ENCODE data around the gene SEMA4A.

Gene SEMA4A

DNA sequence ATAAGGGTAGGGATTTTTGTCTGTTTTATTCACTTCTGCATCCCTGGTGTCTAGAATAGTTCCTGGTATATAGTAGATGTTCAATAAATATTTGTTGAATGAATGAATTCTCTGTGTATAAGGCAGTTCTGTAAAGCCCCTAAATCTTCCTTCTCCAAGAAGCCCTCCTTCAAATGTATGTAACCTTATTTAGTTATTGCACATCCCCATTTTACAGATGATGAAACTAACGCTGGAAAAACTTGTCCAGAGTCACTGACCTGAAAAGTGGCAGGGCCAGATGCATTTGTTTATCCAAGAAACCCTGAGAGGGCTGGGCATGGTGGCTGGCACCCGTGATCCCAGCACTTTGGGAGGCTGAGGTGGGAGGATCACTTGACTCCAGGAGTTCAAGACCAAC is 43.1 kb upstream of the SEMA4A start:
- H3K4me3 ChIP-seq (ENCODE audit: low read depth, low read length) = no peak overlapping the region
- TF ChIP-seq, protein P1, sequence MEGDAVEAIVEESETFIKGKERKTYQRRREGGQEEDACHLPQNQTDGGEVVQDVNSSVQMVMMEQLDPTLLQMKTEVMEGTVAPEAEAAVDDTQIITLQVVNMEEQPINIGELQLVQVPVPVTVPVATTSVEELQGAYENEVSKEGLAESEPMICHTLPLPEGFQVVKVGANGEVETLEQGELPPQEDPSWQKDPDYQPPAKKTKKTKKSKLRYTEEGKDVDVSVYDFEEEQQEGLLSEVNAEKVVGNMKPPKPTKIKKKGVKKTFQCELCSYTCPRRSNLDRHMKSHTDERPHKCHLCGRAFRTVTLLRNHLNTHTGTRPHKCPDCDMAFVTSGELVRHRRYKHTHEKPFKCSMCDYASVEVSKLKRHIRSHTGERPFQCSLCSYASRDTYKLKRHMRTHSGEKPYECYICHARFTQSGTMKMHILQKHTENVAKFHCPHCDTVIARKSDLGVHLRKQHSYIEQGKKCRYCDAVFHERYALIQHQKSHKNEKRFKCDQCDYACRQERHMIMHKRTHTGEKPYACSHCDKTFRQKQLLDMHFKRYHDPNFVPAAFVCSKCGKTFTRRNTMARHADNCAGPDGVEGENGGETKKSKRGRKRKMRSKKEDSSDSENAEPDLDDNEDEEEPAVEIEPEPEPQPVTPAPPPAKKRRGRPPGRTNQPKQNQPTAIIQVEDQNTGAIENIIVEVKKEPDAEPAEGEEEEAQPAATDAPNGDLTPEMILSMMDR (IDR thresholded peaks at IDR 0.05; ENCODE audit: control insufficient read depth, extremely low read depth, insufficient read depth) = no peak
- DNase-seq (ENCODE audit: low read depth) = no peak

DNA sequence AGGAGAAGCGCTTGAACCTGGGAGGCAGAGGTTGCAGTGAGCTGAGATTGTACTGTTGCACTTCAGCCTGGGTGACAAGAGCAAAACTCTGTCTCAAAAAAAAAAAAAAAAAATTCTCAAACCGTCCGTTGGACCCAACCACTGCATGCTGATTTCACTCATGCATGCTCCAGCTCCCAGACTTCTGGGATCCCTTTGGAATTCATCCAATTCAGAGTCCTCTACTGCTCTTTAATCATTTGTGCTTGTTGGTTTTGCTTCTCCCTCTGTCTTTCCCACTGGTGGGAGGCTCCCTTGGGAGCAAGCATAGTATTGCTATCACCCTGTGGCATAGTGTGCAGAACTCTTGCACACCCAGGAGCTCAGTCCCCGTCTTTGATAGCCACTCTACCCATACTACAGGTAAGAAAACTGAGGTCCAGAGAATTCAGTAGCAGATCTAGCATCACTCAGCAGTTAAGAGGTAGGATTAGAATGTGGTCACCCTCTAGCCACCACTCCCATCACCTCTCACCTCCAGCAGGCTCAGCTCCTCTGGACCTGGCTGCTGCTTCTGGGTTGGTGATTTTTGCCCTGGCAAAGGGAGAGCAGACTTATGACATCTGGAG is 41.9 kb upstream of the SEMA4A start:
- no peak overlapping the region for H3K4me3 ChIP-seq (ENCODE audit: low read depth, low read length)
- no peak for DNase-seq (ENCODE audit: low read depth)
- TF ChIP-seq, protein P1 (IDR thresholded peaks at IDR 0.05; ENCODE audit: control insufficient read depth, extremely low read depth, insufficient read depth) = no peak

DNA sequence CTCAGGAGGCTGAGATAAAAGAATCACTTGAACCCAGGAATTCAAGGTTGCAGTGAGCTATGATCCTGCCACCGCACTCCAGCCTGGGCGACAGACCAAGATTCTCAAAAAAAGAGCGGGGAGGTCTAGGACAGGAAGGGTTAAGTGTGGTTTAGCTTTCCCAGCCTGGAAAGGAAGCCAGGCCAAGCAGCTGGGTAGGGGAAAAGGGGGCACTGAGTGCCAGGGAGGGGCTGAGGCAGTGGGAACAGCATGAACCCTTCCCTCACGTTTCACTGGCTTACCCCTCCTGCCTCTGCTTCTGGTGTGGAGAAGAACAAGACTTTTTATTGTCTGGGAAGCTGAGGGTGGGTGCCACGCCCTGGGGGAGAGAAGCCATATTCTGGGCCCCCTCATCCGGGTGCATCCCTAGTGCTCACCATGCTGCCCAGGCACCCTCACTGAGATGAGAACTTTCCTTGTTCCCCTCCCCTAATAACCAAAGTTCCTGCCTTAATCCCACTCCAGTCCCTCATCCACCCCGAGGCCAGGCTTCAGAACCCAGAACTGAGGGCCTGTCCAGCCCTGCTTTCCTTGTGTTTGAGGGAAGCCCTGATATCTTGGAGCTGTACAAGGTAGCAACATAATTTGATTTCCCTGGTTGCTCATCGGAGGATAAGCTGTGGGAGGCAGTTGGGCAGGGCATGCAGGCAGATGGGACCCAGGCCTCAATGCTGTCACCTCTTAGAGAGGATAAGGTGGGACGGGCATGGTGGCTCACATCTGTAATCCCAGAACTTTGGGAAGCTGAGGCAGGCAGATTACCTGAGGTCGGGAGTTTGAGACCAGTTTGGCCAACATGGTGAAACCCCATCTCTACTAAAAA is 40.9 kb upstream of the SEMA4A start:
- DNase-seq (ENCODE audit: low read depth) = no peak
- TF ChIP-seq, protein P1 (IDR thresholded peaks at IDR 0.05; ENCODE audit: control insufficient read depth, extremely low read depth, insufficient read depth) = no peak
- no peak overlapping the region for H3K4me3 ChIP-seq (ENCODE audit: low read depth, low read length)

DNA sequence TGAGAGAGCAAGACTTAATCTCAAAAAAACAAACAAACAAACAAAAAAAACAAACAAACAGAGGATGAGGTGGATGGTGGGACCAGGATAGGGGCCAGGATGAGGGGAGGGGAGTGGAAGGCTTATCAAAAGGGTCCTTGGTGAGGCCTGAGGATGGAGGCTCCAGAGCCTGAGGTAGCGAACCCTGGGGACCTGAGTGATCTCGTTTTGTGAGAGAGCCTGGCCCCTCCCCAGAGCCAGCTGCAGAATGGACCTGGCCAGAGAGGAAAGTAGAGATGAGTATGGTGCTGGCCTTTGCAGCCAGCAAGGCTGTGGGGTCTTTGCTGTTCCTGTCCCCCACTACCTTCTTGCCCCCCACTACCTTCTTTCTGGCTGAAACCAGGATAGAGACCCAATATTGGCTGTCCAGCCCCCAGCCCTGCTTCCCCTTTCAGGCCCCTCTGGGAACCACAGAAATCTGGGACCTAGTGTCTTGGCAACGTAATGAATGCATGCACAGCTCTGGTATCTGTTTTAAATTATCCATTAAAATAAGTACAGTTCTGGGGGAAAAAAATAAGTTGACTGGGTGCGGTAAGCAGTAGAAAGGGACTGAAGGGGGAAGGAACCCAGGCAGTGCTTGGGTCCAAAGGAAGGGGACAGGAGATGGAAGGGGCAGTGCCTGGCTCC is 40.0 kb upstream of the SEMA4A start:
- TF ChIP-seq, protein P1 (IDR thresholded peaks at IDR 0.05; ENCODE audit: control insufficient read depth, extremely low read depth, insufficient read depth) = no peak
- DNase-seq (ENCODE audit: low read depth) = no peak
- no peak overlapping the region for H3K4me3 ChIP-seq (ENCODE audit: low read depth, low read length)

DNA sequence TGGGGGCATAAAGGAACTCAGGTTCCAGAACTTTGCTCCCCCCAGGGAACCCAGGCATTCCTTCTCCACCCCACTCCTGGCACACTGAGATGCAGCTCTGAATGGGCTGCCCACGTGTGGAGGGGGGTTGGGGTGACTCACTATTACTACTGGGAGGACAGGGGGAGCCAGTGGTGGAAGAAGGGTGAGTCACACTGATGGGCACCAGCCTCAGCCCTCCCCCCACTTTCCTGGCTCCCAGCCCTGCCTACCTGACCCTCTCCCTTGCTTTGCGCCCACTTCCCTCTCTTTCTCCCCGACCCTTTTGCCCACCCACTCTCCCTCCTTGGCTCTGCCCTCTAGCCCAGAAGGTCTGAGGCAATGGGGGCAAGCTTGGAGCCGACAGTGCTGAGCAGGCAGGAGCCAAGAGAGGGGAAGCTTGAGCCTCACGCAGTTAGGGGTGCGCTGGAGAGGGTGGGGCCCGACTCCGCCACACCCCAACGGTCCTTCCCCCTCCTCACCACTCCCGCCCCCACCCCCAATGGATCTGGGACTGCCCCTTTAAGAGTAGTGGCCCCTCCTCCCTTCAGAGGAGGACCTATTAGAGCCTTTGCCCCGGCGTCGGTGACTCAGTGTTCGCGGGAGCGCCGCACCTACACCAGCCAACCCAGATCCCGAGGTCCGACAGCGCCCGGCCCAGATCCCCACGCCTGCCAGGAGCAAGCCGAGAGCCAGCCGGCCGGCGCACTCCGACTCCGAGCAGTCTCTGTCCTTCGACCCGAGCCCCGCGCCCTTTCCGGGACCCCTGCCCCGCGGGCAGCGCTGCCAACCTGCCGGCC is 39.1 kb upstream of the SEMA4A start, which contains the start of gene LMNA:
Gene LMNA (plus strand): TSS at position 611 of the 818 bp plus-strand sequence. CDS start 208 bp downstream, outside the sequence.
- DNase-seq (ENCODE audit: low read depth) = peak; percentile 78
- peak within 1 kb of the TSS; percentile 97 for H3K4me3 ChIP-seq (ENCODE audit: low read depth, low read length)
- TF ChIP-seq, protein P1 (IDR thresholded peaks at IDR 0.05; ENCODE audit: control insufficient read depth, extremely low read depth, insufficient read depth) = no peak

DNA sequence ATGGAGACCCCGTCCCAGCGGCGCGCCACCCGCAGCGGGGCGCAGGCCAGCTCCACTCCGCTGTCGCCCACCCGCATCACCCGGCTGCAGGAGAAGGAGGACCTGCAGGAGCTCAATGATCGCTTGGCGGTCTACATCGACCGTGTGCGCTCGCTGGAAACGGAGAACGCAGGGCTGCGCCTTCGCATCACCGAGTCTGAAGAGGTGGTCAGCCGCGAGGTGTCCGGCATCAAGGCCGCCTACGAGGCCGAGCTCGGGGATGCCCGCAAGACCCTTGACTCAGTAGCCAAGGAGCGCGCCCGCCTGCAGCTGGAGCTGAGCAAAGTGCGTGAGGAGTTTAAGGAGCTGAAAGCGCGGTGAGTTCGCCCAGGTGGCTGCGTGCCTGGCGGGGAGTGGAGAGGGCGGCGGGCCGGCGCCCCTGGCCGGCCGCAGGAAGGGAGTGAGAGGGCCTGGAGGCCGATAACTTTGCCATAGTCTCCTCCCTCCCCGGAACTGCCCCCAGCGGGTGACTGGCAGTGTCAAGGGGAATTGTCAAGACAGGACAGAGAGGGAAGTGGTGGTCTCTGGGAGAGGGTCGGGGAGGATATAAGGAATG is 38.4 kb upstream of the SEMA4A start:
- H3K4me3 ChIP-seq (ENCODE audit: low read depth, low read length) = peak overlapping the region; percentile 97
- TF ChIP-seq, protein P1 (IDR thresholded peaks at IDR 0.05; ENCODE audit: control insufficient read depth, extremely low read depth, insufficient read depth) = no peak
- DNase-seq (ENCODE audit: low read depth) = no peak

All from LNCaP clone FGC (cell line).